Dedifferentiated amniotic fluid mesenchymal stem cell (primary cell): ENCODE measurements around the gene LINGO3.
"Not testable (repeated sequence)": the region's sequence is repeated elsewhere in the genome, so short reads cannot be mapped to it uniquely, and the experiment has no call there.

ENCODE experiments used
- DNase-seq: peaks from one replicate; pipeline ENCODE4 v3.0.0-alpha.2; 2016; ENCODE audit errors: extremely low spot score

The LINGO3 gene, protein sequence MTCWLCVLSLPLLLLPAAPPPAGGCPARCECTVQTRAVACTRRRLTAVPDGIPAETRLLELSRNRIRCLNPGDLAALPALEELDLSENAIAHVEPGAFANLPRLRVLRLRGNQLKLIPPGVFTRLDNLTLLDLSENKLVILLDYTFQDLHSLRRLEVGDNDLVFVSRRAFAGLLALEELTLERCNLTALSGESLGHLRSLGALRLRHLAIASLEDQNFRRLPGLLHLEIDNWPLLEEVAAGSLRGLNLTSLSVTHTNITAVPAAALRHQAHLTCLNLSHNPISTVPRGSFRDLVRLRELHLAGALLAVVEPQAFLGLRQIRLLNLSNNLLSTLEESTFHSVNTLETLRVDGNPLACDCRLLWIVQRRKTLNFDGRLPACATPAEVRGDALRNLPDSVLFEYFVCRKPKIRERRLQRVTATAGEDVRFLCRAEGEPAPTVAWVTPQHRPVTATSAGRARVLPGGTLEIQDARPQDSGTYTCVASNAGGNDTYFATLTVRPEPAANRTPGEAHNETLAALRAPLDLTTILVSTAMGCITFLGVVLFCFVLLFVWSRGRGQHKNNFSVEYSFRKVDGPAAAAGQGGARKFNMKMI

DNA sequence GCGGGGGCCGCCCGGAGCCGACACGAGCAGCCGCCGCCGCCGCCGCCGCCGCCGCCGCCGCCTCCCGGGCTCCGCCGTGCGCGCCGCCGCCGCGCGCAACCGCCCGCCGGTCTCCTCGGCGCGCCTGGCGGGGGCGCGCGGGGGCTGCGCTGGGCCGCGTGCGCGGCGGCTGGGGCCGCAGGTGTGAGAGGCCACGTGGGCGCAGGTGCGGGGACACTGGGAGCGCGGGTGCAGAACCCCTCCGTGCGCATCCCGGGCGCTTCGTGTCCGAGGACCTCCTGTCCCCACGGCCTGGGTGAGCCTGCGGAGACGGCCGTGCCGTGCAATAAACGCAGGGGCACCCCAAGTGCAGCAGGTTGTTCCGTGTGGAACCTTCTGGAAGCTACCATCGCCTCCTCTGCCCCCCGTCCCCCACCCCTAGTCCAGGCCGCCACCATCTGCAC, at the start of gene LINGO3:
LINGO3 (minus strand) TSS at position 41 of the 443 bp plus-strand sequence. CDS start 16,378 bp downstream, outside the sequence.
- no peak for DNase-seq

DNA sequence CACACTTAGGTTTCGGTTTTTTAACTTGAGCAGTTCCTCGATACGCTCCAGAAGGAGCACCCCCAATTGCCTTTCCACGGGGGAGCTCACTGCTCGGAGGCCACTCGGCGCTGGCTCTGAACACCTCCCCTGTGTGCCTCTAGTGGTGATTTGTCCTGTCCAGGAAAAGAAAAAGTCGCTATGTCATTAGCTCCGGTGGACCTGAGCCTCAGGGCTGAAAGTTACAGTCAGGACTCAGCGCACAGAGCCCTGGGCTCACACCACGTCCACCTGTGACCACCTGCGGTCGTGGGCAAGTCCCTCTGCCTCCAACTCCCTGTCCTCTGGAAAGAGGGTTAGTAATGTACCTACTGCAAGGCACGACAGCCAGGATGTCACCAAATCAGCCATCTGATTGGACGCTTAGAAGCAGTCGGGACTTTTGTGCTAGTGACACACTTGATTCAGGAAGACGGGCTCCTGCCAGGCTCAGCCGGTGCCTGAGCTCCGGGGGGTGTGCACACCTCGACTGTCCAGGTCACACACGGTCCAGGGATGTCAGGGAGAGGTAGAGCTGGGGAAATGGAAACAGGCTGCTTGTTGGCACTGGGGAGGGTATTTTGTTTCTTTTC, 48.2 kb upstream of the LINGO3 start:
- no peak for DNase-seq

DNA sequence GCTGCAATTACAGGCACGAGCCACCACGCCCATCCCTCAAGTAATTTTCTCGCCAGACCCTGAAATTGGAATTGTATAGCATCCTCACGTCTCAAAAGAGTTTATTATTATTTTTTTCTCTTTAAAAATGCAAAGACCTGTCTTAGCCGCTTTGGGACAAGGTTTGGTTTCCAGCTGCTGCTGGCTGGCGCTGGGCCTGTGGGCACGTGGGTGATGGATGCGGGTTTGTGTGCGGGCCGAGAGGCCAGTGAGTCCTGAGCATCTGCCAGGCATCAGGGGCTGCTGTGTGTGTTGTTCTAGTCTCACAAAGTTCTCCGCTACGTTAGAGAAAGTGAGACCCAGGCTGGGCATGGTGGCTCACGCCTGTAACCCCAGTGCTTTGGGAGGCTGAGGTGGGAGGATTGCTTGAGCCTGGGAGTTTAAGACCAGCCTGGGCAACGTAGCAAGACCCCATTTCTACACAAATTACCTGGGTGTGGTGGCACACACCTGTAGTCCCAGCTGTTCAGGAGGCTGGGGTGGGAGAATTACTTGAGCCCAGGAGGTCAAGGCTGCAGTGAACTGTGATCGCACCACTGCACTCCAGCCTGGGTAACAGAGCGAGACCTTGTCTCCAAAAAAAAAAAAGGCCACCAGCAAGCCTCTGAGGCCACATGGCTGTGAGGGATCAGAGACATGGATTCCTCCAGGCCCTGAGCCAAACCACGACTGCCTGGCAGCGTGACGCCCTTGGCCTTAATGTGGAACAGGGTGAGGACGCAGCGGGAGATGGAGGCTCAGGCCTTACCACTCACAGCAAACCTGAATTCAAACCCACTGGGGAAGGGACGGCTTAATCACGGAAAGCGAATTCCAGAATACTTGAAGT, 47.4 kb upstream of the LINGO3 start:
- no peak for DNase-seq

DNA sequence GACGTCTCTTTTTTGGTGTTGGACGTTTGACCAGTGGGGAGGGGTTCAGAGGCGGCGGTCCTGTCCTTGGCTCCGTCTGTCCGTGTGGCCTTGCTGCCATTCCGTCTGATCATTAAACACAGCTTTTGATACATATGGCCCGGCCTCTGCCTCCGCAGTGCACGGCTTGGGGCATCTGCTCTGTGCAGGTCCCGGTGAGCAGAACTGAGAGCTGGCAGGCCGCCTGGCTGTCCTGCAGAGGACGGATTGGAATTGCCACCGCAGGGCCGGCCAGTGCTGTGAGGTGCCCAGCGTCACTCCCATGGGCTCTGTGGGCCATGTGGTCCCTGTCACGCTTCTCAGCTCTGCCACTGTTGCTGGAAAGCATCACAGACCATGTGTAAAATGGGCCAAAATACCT, 46.7 kb upstream of the LINGO3 start:
- DNase-seq: no peak

DNA sequence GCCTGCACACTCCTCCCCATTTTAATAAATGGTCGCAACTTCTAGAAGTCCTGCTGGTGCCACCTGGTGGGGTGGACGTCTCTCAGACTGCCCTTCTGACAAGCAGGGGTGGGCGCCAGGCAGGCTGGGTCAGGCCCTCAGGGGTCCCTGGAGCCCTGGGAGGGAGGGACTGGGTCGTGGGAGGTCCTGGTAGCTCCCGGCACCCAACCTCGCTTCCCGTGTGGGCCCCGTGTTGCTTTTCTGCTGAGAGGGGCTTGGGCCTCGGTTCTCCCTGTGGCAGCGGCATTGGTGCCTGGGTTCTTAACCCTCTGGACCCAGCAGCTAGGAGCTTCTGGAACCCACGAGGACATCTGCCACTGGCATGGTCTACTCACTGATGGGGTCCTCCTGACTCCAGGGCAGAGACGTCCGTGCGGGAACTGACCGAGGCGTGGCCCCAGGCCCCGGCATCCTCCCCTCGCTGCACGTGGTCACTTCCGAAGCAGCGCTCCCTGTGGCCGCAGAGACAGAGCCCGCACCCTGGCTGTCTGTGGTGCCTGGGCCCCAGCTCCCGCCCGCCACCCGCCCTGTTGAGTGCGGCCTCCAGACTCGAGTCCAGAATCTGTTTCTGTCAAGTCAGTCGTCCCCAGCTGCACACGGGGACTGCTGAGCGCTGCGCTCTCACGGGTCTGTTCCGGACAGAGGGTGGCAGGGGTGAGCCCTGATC, 46.1 kb upstream of the LINGO3 start:
- no peak for DNase-seq

DNA sequence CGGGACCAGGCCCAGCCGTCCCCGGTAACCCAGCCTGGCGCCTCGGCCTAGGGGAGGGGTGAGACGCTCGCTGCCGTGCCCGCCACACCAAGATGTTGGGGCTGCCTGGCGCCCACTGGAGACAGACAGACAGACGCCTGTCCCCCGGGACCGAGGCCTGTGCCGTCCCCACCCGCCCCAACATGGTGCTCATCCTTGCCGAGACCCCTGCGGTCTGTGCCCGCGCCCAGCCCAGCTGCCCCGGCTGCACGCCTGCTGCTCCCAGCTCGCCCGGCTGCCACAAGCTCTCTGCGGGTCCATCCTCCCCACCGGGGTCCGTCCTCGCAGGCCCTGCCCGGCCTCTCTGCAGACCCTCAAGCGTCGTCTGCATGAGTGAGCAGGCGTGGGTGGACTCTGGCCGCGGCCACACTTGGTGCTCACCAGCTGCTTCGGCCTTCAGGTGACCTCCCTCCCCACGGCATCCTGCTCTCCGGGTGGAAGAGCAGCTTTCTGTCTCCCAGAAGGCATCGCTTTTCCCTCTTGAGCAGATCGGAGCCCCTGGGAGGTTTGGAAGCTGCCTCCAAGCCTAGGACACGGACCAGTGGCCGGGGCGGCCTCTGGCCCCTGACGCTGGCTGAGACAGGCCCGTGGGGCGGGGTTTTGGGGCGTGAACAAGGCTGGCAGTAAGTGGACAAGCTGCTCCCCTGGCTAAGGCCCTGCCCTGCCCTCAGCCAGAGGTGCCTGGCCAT, 45.4 kb upstream of the LINGO3 start:
- no peak for DNase-seq

DNA sequence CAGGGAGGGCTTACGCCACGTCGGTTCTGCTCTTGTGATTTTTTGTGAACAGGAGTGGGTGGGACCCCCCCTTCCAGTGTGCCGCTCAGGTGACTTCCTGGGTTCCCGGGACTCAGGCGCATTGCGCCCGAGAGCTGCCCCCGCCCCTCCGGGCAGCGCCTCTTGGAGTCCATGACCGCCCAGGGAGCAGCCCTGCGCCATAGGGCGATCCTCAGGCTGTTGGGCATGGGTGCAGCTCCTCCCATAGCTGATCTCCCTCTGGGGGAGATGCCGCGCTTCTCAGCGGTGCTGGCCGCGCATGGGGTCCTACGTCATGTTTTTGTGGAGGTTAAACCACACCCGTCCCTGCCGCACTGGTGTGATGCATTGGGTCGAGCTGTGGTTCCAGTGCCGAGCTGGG, 44.2 kb upstream of the LINGO3 start:
- no peak for DNase-seq

DNA sequence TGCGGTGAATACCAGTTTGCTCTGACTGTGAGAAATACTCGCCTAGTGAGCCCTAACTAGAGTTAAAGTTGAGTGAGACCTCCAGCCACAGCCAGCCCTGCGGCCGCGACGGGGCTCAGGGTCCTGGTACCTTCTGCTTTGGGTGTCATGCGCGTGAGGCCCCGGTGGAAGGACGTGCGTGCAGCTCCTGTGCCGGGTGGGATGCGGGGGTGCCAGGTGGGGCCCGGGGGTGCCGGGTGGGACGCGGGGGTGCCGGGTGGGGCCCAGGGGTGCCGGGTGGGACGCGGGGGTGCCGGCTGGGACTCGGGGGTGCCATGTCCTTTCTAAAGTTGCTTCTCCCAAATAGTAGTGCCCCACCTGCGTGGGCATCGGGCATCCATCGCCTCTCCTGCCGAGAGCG, 43.6 kb upstream of the LINGO3 start:
- no peak for DNase-seq

DNA sequence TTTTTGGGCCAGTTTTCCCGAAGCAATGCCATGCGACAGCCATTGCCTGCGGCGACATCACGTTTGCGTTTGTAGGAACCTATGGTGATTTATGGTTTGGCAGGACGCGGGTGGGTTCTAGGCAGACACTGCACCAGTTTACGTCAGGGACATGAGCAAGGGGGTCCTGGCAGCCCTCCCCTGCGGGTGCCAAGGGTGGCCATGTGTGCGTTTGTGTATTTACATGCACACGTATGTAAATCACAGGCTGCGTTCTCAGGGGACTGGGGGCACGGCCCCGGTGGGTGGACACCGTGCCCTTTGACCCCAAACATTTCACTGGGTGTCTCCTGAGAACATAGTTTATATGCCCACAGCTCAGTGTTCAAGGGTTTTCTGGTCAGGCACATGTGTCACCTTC, 42.7 kb upstream of the LINGO3 start:
- DNase-seq: no peak

DNA sequence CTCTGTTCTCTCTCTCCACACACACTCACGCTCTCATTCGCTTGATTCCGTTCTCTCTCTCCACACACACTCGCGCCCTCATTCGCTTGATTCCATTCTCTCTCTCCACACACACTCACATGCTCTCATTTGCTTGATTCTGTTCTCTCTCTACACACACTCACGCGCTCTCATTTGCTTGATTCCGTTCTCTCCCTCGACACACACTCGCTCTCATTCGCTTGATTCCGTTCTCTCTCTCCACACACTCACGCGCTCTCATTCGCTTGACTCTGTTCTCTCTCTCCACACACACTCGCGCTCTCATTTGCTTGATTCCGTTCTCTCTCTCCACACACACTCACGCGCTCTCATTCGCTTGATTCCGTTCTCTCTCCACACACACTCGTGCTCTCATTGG, 41.9 kb upstream of the LINGO3 start:
- not testable (repeated sequence) for DNase-seq

DNA sequence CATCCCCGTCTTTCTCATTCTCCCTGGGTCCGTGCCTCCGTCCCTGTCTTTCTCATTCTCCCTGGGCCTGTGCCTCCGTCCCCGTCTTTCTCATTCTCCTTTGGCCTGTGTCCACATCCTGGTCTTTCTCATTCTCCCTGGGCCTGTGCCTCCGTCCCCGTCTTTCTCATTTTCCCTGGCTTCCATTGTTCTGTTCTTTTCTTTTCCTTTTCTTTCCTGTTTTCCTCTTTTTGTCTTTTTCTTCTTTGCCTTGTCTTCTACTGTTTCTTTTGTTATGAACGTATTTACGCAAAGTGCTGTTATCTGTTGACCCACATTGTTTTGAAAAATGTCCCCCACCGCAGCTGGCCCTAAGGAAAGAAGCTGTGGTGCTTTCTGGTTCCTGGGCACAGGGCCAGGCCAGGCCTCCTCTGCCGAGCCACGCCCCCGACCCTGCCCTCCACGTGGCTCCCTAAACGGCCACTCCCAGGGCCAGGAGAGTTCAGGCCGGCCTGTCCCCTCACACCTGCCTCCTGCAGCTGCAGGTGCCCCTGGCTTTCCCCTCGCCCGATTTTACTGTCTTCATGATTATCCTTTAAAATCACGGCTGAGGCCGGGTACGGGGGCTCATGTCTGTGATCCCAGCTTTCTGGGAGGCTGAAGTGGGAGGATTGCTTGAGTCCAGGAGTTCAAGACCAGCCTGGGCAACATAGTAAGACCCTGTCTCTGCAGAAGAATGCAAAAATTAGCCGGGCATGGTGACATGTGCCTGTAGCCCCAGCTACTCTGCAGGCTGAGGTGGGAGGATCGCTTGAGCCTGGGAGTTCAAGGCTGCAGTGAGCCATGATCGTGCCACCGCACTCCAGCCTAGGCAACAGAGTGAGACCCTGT, 38.1 kb upstream of the LINGO3 start:
- no peak for DNase-seq

DNA sequence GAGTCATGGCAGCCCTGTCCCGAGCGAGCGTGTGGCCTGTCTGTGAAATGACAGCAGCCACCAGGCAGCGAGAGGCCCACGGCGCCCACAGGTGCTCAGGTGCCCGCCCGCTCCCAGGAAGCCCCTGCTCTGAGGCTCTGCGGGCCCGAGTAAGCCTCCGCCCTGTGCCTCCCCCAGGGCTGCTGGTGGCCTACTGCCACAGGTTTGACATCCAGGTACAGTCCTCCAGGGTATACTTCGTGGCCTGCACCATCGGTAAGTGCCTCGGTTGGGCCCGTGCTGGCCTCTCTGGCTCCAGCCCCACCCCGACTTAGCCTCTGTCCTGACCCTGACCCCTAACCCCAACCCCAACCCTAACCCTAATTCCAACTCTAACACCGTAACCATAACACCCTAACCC, 37.1 kb upstream of the LINGO3 start:
- DNase-seq: no peak

DNA sequence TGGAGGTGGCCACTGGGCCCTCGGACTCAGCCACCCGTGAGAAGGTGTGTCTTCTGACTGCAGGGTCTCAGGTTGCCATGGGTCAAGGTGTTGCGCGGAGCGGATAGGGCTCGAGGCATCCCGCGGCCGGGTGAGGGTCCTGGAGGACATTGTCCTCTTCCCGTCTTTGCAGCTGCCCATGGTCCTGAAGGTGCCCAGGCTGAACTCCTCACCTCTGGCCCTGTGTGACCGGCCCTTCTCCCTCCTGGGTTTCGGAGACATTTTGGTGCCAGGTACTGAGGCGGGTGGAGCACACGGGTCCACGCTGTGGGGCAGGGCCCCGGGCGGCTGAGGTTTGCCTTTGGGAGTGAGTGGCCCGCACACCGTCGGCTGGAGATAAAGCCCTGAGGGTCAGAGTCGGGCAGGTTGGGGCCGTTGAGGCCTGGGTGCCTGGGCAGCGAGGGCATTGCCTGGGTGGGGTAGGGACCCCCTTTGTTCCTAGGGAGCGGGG, 36.5 kb upstream of the LINGO3 start:
- DNase-seq: no peak

DNA sequence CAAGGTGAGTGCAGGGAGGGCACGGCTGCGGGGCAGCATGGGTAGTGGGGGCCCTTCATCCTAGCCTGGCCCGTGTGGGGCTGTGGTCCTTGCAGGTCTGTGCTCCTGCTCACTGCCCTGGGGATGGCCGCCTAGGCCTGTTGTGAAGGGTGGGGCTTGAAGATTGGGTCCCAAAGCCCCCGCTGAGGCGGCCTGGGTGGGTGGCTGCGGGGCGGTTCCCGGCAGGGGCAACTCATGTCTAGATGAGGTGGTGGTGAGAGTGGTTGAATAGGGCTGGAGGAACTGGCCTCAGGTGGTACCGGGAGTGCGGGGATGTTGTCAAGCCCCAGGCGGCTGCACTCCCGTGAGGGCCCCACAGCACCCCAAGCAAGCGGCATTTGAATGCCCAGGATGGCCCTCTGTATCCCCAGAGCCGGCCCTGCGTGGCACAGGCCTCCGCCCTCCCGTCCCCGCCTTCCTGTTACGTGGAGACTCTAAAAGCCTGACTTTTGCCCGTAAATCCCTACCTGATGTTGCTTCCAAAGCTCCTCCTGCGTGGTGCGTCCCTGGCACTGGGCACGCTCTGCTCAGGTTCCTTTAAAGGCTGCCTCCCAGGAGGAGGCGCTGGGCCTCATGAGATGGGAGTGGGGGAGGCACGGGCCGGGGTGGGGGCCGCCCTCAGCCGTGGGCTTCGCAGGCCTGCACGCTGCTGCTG, 35.5 kb upstream of the LINGO3 start:
- no peak for DNase-seq

DNA sequence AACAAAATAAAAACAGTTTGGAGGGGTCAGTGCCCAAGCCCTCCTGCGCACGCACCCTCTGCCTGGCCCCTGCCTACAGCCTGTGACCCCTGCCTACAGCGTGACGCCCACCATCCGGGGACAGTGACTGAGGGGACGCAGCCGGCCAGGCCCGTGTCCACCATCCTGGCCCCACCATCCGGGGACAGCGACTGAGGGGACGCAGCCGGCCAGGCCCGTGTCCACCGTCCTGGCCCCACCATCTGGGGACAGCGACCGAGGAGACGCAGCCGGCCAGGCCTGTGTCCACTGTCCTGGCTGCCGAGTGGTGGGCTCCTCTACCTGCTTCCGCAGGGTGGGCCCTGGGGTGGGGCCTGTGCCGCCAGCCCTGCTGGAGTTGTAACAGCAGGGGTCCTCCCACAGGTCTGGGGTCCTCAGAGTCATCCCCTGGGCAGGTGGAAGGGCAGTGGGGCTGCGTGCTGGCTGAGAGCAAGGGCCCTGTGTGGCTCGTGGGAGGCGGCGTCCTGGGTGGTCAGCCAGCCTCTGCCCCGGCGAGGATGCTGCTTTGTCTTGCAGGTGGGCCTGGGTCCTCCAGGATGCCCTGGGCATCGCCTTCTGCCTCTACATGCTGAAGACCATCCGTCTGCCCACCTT, 34.8 kb upstream of the LINGO3 start:
- no peak for DNase-seq

DNA sequence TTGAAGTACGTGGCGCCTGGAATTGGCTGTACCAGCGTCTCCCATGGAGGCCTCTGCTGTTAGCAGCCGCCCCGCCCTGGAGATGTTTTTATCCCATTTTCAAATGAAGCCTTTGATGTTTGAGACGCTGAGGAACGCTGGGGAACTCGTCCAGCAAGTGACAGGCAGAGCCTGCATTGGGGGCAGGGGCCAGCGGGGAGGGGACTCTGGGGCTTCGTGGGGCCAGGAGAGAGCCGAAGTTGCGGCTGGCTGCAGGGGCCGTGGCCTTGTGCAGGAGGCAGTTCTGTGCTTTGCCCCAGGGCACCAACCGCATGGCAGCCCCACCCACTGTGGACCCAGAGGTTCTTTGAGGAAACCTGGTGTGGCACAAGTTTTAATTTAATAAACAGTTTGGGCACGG, 34.0 kb upstream of the LINGO3 start:
- no peak for DNase-seq

DNA sequence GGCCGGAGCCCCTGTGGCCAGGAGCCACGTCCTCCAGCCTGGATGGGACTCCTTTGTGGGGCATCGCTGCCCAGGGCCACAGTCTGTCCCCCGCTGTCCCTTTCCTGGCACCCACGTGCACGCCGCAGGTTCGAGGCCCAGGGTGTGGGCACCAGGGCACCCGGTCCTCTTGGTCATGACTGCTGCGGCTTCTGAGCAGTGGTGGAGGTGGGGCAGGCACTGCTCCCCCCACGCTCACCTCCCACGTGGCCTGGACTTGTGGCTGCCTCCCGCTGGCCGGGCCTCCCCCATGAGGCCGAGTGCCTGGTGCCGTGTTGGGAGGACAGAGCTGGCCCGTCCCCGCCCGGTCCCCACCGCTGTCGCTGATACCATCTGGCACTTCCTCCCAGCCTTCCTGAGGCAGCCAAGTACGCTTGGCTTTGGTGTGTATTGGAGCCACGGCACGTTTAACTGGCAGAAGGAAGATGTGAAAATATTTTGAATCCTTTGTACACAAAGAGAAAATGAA, 33.3 kb upstream of the LINGO3 start:
- DNase-seq: no peak

DNA sequence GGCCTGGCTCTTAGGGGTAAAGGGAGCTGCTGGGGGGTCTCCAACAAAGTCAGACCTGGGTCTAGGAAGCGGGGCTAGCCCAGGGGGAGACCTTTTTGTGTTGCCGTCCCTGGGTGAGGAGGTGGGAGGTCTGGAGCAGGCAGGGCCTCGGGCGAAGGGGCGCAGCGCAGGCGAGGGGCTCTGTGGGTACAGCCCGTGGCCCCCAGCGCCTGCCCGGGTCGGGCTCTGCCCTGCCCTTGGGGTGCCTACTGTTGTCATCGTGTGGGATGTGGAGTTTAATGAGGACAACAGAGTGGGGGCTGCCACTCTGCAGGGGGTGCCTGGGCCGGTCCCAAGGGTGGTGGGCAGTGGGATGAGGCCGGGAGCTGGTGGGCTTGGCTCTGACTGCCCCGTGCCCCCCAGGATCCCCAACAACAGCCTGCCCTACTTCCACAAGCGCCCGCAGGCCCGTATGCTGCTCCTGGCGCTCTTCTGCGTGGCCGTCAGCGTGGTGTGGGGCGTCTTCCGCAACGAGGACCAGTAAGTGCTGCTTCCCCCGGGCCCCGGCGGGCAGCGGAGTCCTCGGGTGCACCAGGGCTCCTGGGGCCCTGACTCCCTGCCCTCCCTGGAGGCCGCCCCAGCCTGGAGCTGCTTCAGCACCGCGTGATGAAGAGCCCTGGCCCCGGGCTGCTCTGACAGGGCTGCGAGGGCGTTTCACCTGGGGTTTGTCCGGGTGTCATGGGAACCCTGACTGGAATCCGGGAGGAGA, 32.7 kb upstream of the LINGO3 start:
- DNase-seq: no peak
